HG03175 (cell line): ENCODE results near the gene SLC27A1.

ENCODE experiments used
- ATAC-seq: cut with Tn5 transposase; IDR thresholded peaks from one replicate; pipeline ENCODE4 v1.9.1; 2021; ENCODE audit warnings: mild to moderate bottlenecking, moderate library complexity; ENCODE audit not compliant: unreplicated experiment

The SLC27A1 gene

GRCh38 chr19:17470068-17470841 lies at the start of gene SLC27A1:
SLC27A1 (plus strand) TSS chr19:17470524; CDS start chr19:17470541, 17 bp downstream.
- ATAC-seq, result peak; percentile 76

- no peak for ATAC-seq
Observed at GRCh38 chr19:17421942-17422341, 48.4 kb upstream of the SLC27A1 start.

GRCh38 chr19:17423429-17424208 lies 46.7 kb upstream of the SLC27A1 start:
- ATAC-seq, result no peak

DNA sequence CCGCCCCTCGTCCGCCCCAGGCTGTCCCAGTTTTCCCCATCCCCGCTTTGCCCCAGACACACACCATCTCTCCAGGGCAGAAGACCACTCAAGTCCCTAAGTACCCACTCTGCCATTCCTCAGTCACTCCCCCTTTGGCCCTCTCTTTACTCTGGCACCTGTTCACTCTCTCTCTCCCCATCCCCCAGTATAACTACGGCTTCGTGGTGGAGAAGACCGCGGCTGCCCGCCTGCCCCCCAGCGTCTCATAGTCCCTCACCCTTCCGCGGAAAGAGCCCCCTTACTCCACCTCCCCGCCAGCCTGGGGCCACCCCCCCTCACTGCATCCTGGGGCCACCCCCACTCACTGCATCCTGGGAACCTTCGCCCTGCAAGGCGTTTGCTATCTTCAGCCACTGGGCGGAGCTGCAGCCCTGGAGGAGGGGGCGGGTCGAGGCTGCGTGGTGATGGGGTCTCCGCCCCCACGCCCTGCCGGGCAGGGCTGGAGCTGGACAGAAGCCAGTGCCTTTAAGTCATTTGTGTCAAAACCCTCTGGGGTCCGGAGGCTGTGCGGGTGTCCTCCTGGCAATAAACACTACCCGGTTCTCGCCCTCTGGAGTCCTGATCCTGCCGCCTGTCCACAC lies 45.5 kb upstream of the SLC27A1 start:
- no peak for ATAC-seq

GRCh38 chr19:17429641-17430113 lies 40.6 kb upstream of the SLC27A1 start:
- no peak for ATAC-seq

GRCh38 chr19:17431417-17431816 lies 38.9 kb upstream of the SLC27A1 start:
- ATAC-seq, result no peak

DNA sequence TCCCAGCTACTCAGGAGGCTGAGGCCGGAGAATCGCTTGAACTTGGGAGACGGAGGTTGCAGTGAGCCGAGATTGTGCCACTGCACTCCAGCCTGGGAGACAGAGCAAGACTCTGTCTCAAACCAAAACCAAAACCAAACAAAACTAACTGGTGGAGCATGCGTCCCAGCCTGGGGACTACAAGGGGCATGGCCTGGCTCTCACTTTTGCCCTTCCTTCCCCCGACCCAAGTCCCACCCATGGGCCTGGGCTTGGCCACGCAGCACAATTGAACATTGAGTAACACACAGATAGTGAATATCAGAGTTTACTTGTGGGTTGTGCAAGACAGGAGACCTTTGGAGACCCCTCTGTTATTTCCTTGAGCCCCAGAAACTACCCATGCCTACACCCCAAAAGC lies 35.1 kb upstream of the SLC27A1 start:
- ATAC-seq, result no peak

DNA sequence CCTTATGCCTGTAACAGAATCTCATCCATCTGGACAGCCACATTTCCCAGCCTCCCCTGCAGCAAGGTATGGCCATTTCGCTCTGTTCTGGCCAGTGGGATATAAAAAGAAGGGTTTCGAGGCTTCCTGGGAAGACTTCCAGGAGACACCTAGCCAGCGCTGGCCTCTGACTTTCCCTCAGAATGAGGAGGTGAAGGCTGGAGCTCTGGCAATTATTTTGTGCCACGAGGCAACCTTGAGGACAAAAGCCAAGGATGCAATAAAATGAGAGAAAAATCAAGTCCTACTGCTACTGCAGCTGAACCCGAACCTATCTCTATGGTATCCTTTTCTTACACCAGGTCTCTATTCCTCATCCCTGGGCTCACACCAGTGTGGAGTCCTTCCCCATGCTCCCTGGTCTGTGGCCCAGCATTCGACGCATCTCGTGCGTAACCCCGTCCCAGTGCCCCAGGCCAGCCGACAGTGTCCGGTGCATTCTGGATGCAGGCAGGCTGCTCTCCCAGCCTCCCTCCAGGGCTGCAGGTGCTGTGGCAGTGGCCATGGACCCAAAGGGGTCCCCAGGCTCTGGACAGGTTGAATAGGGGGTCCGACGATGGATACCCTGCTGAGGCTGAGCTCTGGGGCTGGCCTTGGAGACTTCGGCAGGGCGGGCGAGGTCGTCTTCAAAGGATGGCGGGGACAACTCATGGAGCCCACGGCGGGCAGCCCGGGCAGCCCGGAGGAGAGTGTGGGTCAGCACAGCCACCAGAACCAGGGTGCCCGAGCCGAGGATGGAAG lies 34.0 kb upstream of the SLC27A1 start:
- ATAC-seq, result no peak

GRCh38 chr19:17436874-17437267 lies 33.5 kb upstream of the SLC27A1 start:
- no peak for ATAC-seq

GRCh38 chr19:17441241-17442021 lies 28.9 kb upstream of the SLC27A1 start:
- no peak for ATAC-seq

- ATAC-seq, result no peak
Observed at GRCh38 chr19:17445526-17446165, 24.7 kb upstream of the SLC27A1 start.

GRCh38 chr19:17447704-17448130 lies 22.6 kb upstream of the SLC27A1 start:
- no peak for ATAC-seq

DNA sequence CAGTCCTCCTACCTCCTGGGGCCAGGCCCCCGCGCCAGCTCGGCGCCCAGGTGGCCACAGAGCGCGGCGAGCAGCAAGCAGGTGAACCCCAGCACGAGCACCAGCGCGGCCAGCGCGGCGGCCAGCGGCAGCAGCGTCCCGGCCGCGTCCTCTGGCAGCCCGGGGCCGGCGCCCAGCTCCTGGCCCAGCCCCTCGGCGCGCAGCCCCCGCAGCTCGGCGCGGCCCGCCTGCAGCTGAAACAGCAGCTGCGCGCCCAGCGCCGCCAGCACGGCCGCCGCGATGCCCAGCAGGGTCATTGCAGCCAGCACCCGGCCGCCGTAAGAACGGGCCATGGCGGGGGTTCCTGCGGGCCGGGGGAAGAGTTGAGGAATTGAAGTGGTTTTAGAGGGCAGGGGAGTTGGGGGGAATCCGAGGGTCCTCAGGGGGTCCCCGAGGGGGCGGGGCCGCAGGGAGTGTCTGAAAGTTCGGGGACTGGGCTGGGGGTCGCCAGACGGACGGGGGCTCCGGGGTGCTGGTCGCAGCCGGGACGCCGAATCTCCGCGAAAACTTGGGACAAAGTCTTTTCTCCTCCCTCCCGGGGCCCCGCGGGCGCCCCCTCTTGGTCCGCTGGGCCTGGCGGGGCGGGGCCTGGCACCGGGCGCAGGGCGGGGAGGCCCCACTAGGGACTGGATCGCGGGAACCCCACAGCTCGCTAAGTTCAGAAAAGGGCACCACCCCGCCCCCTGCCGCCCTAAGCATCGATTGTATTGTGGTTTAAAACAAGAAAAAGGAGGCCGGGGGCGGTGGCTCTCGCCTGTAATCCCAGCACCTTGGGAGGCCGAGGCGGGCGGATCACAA lies 22.0 kb upstream of the SLC27A1 start, which contains the start of gene TMEM221:
Gene TMEM221, minus strand, starts transcription at position 538 of the 837 bp plus-strand sequence. Its CDS starts 206 bp downstream, at position 332.
- no peak for ATAC-seq

- ATAC-seq, result no peak
Observed at GRCh38 chr19:17450264-17451075, 19.9 kb upstream of the SLC27A1 start.

DNA sequence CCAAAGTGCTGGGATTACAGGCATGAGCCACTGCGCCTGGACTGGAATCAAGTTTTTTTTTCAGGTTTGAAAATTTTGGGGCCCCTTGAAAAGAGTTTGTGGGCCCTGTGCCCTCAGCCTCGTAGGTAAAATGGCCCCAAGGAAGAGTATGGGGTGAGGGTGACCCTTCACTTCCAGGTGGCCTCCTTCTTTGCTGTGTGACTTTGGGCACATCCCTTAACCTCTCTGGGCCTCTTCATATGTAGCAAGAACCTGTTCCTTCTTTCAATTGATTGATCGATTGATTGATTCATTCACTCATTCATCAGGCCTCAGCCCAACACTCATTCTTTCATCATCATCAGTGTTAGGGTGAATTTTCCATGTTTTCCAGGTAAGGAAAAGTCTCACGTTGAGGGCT lies 18.5 kb upstream of the SLC27A1 start:
- no peak for ATAC-seq

- no peak for ATAC-seq
Observed at GRCh38 chr19:17454576-17455071, 15.7 kb upstream of the SLC27A1 start.

DNA sequence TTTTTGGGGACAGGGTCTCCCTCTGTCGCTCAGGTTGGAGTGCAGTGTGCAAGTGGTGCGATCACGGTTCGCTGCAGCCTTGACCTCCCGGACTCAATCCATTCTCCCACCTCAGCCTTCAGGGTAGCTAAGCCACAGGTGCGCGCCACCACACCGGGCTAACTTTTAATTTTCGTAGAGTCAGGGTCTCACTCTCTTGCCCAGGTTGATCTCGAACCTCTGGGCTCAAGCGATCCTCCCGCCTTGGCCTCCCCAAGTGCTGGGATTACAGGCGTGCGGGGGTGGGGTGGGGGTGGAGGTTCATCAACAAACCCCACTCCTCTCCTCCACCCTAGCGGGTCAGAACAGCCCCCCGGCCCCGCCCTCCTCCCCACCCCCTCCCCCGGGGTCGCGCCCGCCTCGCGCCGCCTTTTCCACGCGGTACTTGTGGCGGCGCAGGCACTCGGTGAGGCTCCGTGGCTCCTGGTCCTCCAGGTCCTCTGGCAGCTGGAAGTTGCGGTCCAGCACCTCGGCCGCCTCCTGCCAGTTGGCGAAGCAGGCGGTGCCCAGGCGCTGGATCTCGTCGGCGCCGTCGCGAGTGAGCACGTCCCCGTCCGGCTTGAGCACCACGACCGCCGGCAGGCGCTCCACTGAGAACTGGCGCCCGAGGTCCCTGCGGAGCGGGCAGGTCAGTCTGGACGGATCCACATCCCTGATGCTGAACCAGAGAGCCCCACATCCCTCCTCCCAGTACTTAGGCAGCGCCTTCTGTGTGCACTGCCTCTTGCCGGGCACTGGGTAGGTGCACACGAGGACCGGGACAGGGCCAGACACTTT lies 14.8 kb upstream of the SLC27A1 start:
- ATAC-seq, result no peak
